GM21515 (cell line): ENCODE data around the gene SCN5A.

Experiments used
- ATAC-seq: cut with Tn5 transposase; IDR thresholded peaks from one replicate; pipeline ENCODE4 v1.9.1; 2021; ENCODE audit not compliant: unreplicated experiment

Gene SCN5A

GRCh38 chr3:38648024-38648658 lies 1.3 kb downstream of the SCN5A start:
- ATAC-seq = no peak

- ATAC-seq = no peak
Measured at GRCh38 chr3:38647217-38647970, 2.1 kb downstream of the SCN5A start.

- no peak for ATAC-seq
Measured at GRCh38 chr3:38646630-38647029, 2.9 kb downstream of the SCN5A start.

GRCh38 chr3:38646062-38646461 lies 3.4 kb downstream of the SCN5A start:
- ATAC-seq = no peak

GRCh38 chr3:38645601-38646000 lies 3.9 kb downstream of the SCN5A start:
- ATAC-seq = no peak

GRCh38 chr3:38645076-38645475 lies 4.4 kb downstream of the SCN5A start:
- ATAC-seq = no peak

- no peak for ATAC-seq
Measured at GRCh38 chr3:38644662-38645053, 4.8 kb downstream of the SCN5A start.

- ATAC-seq = no peak
Measured at GRCh38 chr3:38644016-38644661, 5.3 kb downstream of the SCN5A start.

- ATAC-seq = no peak
Measured at GRCh38 chr3:38643592-38643991, 5.9 kb downstream of the SCN5A start.

GRCh38 chr3:38643090-38643489 lies 6.4 kb downstream of the SCN5A start:
- ATAC-seq = no peak

- no peak for ATAC-seq
Measured at GRCh38 chr3:38641461-38642110, 7.9 kb downstream of the SCN5A start.

- no peak for ATAC-seq
Measured at GRCh38 chr3:38640661-38641452, 8.6 kb downstream of the SCN5A start.

GRCh38 chr3:38638354-38638753 lies 11.1 kb downstream of the SCN5A start:
- ATAC-seq = no peak

- no peak for ATAC-seq
Measured at GRCh38 chr3:38637906-38638305, 11.6 kb downstream of the SCN5A start.

- ATAC-seq = no peak
Measured at GRCh38 chr3:38636881-38637280, 12.6 kb downstream of the SCN5A start.

GRCh38 chr3:38636464-38636863 lies 13.0 kb downstream of the SCN5A start:
- ATAC-seq = no peak

- no peak for ATAC-seq
Measured at GRCh38 chr3:38634111-38634510, 15.4 kb downstream of the SCN5A start.

GRCh38 chr3:38632989-38633388 lies 16.5 kb downstream of the SCN5A start:
- no peak for ATAC-seq

- ATAC-seq = no peak
Measured at GRCh38 chr3:38630606-38631005, 18.9 kb downstream of the SCN5A start.

GRCh38 chr3:38630070-38630469 lies 19.4 kb downstream of the SCN5A start:
- ATAC-seq = no peak

GRCh38 chr3:38628835-38629234 lies 20.7 kb downstream of the SCN5A start:
- no peak for ATAC-seq
